ENCODE data around the gene MED10.

MED10 gene

GRCh38 chr5:6348476-6349000 is 29.8 kb downstream of the MED10 start:
- no peak for DNase-seq

DNA sequence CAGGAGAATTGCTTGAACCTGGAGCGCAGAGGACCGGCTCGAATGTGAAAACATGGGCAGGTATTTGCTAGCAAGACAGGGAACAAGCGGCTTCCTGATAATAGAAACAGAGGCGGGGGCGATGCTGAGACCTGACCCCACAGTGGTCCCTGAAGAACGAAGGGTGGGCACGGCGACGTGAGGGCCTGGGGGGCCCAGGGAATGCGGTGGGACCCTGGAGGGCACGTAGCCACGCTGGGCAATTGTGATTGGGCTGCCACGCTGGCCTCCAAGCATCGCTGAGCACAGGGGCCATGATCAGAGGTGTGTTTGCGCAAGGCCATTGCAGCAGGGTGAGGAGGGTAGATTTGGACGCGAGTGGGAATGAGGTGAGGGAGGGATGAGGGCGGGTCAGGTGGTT is 30.7 kb downstream of the MED10 start:
- DNase-seq = no peak

DNA sequence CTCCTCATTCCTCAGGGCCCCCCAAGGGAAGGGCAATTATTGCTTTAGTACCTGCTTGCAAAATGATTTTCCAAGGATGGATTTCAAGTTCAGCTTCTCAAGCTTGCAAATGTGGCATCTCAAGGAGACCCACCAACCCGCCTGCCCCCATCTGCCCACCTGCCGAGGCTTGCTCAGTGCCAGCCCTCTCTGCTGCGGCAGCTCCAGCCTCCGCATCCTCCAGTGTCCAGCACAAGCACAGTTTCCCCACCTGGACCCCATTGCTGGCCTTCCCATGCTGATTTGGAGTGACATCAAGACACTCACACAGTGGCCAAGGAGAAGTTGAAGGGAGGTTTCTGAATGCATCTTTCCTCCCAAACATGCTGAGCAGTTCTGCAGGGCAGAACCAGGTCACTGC is 31.2 kb downstream of the MED10 start:
- DNase-seq = no peak

DNA sequence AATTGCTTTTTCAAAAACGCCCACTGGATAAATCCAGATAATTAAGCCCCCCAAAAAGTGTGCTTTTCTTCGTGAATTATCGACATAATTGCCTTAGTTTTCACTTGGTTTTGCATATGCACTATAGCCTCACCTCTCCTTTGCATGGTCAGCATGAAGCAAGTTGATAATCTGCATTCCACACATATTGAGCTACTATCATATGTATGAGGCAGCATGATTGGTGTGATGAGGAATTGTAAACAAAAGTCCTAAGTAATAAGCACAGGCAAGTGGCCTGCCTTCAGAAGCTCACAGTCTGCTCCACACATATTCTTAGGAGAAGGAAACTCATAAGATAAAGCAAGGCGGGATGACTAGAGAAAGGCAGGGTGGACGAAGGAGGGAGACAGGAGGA is 33.8 kb downstream of the MED10 start:
- DNase-seq = no peak

- no peak for DNase-seq
Observed at GRCh38 chr5:6343951-6344592, 34.3 kb downstream of the MED10 start.

GRCh38 chr5:6342689-6343315 is 35.5 kb downstream of the MED10 start:
- no peak for DNase-seq

DNA sequence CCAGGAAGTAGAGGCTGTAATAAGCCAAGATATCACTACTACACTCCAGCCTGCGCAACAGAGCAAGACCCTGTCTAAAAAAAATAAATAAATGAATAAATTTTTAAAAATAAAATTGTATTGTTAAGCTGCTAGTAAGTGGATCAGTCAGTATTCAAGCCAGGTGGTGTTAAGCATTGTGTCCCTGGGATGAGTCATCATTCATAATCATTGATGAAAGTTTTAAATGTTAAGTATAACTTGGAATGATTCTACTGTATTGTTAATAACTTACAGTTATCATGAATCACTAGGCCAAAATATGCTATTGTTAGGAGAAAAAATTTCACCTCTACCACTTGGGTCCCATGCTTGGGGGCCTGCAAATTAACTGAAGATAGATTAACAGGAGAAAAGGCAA is 38.2 kb downstream of the MED10 start:
- DNase-seq = no peak

DNA sequence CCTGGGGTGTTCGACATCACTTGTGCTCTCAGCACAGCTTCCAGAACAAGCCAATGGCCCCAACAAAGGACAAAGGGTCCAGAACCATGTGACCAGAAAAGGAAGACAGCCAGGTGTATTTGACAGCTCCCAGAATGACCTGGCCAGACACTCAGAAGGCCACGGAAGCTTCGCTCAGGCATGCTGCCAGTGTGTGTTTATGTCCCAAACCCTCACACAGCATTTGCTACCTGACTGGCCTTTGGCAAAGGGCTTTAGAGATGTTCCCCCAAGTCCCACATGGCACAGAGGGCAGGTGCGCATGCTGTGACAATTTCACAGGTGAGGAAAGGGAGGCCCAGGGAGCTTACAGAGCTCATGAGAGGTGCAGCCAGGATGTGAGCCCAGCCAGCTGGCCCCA is 39.5 kb downstream of the MED10 start:
- DNase-seq = no peak

DNA sequence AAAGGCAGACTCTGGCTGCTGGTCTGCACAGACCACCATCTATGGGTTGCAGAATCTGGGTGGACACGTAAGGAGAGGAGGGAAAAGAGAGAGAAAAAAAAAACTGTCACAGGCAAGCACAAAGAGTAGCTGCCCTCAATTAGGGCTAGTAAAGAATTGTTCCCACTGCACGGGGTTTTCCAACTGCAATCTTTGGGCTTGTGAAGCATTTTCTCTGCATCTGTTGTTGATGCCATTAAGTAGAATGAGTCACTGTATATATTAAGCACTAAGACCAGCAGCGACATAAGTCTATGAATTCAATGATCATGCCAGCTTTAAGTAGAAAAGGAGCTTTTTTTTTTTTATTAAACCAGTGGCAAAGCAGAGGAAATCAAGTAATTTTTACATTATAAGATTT is 40.2 kb downstream of the MED10 start:
- DNase-seq = no peak

DNA sequence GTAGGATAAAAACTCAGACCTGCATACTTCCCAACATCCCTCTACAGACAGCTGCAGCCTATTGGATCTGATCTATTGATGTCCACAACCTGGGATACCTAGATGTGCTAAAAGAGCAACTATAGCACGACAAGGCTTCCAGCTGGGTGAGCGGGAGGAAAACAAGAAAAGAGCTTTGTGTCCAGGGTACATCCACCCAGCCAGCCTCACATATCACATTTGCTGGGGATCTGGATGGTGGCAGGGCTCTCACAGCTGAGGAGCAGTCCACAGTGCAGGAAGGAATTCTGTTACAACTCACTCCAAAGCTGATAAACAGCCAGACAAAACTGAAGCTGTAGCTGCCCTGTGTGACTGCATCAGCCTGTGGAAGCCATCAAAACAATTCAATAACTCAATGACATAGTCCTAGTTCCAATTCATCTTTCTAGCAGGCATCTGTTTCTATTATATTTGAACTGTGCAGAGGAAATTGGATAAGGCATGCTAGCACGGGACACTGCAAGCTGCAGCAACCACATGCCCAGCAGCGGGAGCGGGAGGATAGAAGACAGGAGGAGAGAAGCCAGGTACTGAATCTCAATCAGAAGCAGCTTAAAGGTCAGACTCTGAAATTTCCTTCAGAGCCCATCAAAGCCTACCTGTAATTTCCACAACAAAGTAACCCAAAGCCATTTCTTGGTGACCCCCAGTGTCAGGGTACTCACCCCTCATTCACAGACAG is 45.0 kb downstream of the MED10 start:
- no peak for DNase-seq

GRCh38 chr5:6328173-6328572 is 50.2 kb downstream of the MED10 start:
- DNase-seq = no peak

DNA sequence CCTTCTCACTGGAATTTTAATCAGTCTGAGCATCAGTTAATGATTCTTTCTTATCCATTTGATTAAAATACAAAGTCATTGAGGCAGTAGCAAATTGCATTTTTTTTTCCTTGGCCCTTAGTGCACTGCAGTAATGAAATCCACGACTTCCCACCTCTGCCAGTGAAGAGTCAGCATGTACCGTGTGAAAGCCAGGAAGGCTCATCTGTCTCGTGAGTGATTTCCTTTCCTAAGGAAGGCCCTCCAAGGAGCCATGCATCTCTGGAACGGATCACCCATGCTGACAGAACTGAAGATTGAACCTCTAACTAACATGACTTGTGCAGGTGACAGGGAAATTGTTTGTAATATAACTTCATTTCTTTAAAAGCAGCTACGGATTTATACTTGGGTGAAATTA is 51.6 kb downstream of the MED10 start:
- DNase-seq = no peak

- no peak for DNase-seq
Observed at GRCh38 chr5:6322163-6322713, 56.1 kb downstream of the MED10 start.
